CD4-positive, alpha-beta T cell (primary cell): ENCODE data around the gene KDM4D. TPM values are rescaled to one million over a fixed set of nuclear protein-coding genes. Genes with fewer than 3 reads are reported as not detected.

Source experiments
- ATAC-seq: fragments of 200-7000 bp; cut with Tn5 transposase; one replicate; pipeline ENCODE4 v1.10.0; 2022; ENCODE audit warnings: mild to moderate bottlenecking; ENCODE audit not compliant: poor library complexity
- CTCF ChIA-PET: fragments of 350-600 bp; sonication (Branson Sonifier 250); formaldehyde crosslinking; loops from one replicate; lab custom pipeline; 2021; ENCODE audit warnings: antibody characterized with exemption, inconsistent platforms; lab: Charles Lee
- POLR2A ChIA-PET: fragments of 350-600 bp; sonication (Branson Sonifier 250); formaldehyde crosslinking; loops from one replicate; lab custom pipeline; 2021; ENCODE audit warnings: antibody characterized with exemption, inconsistent platforms; lab: Charles Lee
- DNase-seq, 14 experiments: peaks; one replicate each; pipeline ENCODE4 v3.0.0-alpha.2; 2013 to 2020; ENCODE audit warnings: mixed read lengths in 2 of 14
- H3K27ac ChIP-seq, 2 donors: one replicate each; pipeline versions ENCODE4 v1.5.1 to v1.7.0; 2013; ENCODE audit warnings: low read length in 2 of 2, low read depth in 1 of 2, mild to moderate bottlenecking in 1 of 2
- H3K27me3 ChIP-seq, 2 experiments: 1 replicate in 1 of 2; 2 replicates in 1 of 2; pipeline versions ENCODE4 v1.6.1 to v1.7.0; 2013; ENCODE audit warnings: low read length in 2 of 2, control low read depth in 1 of 2, mild to moderate bottlenecking in 1 of 2, moderate library complexity in 1 of 2; ENCODE audit not compliant: insufficient read depth in 2 of 2, control insufficient read depth in 1 of 2
- H3K36me3 ChIP-seq: one replicate; pipeline ENCODE4 v1.6.1; 2013; ENCODE audit warnings: low read length, control low read depth; ENCODE audit not compliant: insufficient read depth
- H3K4me1 ChIP-seq: one replicate; pipeline ENCODE4 v1.6.1; 2013; ENCODE audit warnings: low read length, control low read depth; ENCODE audit not compliant: insufficient read depth
- H3K4me3 ChIP-seq: one replicate; pipeline ENCODE4 v1.5.1; 2013; ENCODE audit warnings: mild to moderate bottlenecking, low read length, moderate library complexity
- H3K9me3 ChIP-seq, 2 experiments: 1 replicate in 1 of 2; 2 replicates in 1 of 2; pipeline versions ENCODE4 v1.6.1 to v1.7.0; 2013; ENCODE audit warnings: low read length in 2 of 2, mild to moderate bottlenecking in 2 of 2, control low read depth in 1 of 2, moderate library complexity in 1 of 2; ENCODE audit not compliant: control insufficient read depth in 1 of 2, insufficient read depth in 1 of 2
- H3K27ac Mint-ChIP-seq: one replicate; pipeline ENCODE4 v1.8.0; 2020; ENCODE audit warnings: mixed read lengths
- H3K27me3 Mint-ChIP-seq: one replicate; pipeline ENCODE4 v1.8.0; 2021; ENCODE audit warnings: mixed read lengths
- H3K36me3 Mint-ChIP-seq: one replicate; pipeline ENCODE4 v1.8.0; 2021; ENCODE audit warnings: low read depth, mixed read lengths
- H3K4me1 Mint-ChIP-seq: one replicate; pipeline ENCODE4 v1.8.0; 2021; ENCODE audit warnings: low read depth, mixed read lengths
- H3K4me3 Mint-ChIP-seq: one replicate; pipeline ENCODE4 v1.8.0; 2020; ENCODE audit warnings: mild to moderate bottlenecking, mixed read lengths
- H3K9me3 Mint-ChIP-seq: one replicate; pipeline ENCODE4 v1.8.0; 2020; ENCODE audit warnings: mixed read lengths
- CTCF ChIP-seq: fragments of 200-600 bp; IDR thresholded peaks from one replicate; pipeline ENCODE4 v1.8.0; 2022; ENCODE audit warnings: antibody characterized with exemption, mild to moderate bottlenecking
- intact Hi-C, 2 experiments: fragments of 100-400 bp; cut with DNase I in 1 of 2; cut with micrococcal nuclease in 1 of 2; formaldehyde crosslinking; loops; one replicate each; pipeline versions ENCODE4 v1.15.1 to v1.9.0; 2023 to 2025; cut with DNase I, micrococcal nuclease
- total RNA-seq, 174 experiments: library from RNA in 2 of 174; stranded (reverse) in 2 of 174; gene quantifications; one replicate each; pipeline ENCODE4 v1.2.3 and lab custom pipeline; 2021 to 2026

Gene KDM4D
- total RNA-seq, 2 experiments from 2014 or later: 0.16 to 0.22 TPM

- intact Hi-C loops: no loop called here
- TF ChIP-seq CTCF: no peak
- no peak overlapping the region for H3K4me3 Mint-ChIP-seq
- ATAC-seq: no peak
- H3K27me3 Mint-ChIP-seq: peaks cover 29% of the 10 kb centered on the region
- CTCF ChIA-PET: no interaction called here
- no peaks in the 10 kb centered on the region for H3K36me3 Mint-ChIP-seq
- no peak for DNase-seq
- H3K27ac Mint-ChIP-seq: no peak overlapping the region
- no peaks in the 10 kb centered on the region for H3K9me3 Mint-ChIP-seq
- no peaks in the 10 kb centered on the region for H3K4me1 ChIP-seq
- H3K27me3 ChIP-seq: peaks cover 0 to 8% of the 10 kb centered on the region in 2 experiments
- no peaks in the 10 kb centered on the region for H3K4me1 Mint-ChIP-seq
- no peak overlapping the region for H3K4me3 ChIP-seq
- POLR2A ChIA-PET: no interaction called here
- no peak overlapping the region for H3K27ac ChIP-seq
- no peaks in the 10 kb centered on the region for H3K36me3 ChIP-seq
- H3K9me3 ChIP-seq: peaks cover 0 to 8% of the 10 kb centered on the region in 2 experiments
These were observed 20.0 kb downstream of the KDM4D start for GRCh38 chr11:94993400-94993943.

DNA sequence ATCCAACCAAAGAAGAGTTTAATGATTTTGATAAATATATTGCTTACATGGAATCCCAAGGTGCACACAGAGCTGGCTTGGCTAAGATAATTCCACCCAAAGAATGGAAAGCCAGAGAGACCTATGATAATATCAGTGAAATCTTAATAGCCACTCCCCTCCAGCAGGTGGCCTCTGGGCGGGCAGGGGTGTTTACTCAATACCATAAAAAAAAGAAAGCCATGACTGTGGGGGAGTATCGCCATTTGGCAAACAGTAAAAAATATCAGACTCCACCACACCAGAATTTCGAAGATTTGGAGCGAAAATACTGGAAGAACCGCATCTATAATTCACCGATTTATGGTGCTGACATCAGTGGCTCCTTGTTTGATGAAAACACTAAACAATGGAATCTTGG lies 23.9 kb downstream of the KDM4D start:
- DNase-seq (peak in 1 of 14 experiments; percentile 3), ATAC-seq (no peak)
- CTCF ChIA-PET: no interaction called here
- Histone ChIP-seq H3K27ac (no peak overlapping the region), H3K4me1 (no peaks in the 10 kb centered on the region), H3K36me3 (no peaks in the 10 kb centered on the region), H3K9me3 (peaks cover 0 to 8% of the 10 kb centered on the region in 2 experiments), H3K27me3 (no peaks in the 10 kb centered on the region), H3K4me3 (no peak overlapping the region)
- Mint-ChIP-seq H3K4me3 (no peak overlapping the region), H3K27me3 (peaks cover 4% of the 10 kb centered on the region), H3K27ac (no peak overlapping the region), H3K36me3 (no peaks in the 10 kb centered on the region), H3K4me1 (no peaks in the 10 kb centered on the region), H3K9me3 (no peaks in the 10 kb centered on the region)
- TF ChIP-seq CTCF: no peak
- intact Hi-C loops: no loop called here
- POLR2A ChIA-PET: no interaction called here

- no peak overlapping the region for H3K4me3 Mint-ChIP-seq
- ATAC-seq: no peak
- CTCF ChIA-PET: no interaction called here
- H3K36me3 Mint-ChIP-seq: no peaks in the 10 kb centered on the region
- H3K27me3 Mint-ChIP-seq: peaks cover 4% of the 10 kb centered on the region
- POLR2A ChIA-PET: no interaction called here
- Histone ChIP-seq H3K27me3 (no peaks in the 10 kb centered on the region), H3K4me3 (no peak overlapping the region), H3K27ac (no peak overlapping the region), H3K9me3 (peaks cover 0 to 8% of the 10 kb centered on the region in 2 experiments), H3K36me3 (no peaks in the 10 kb centered on the region), H3K4me1 (no peaks in the 10 kb centered on the region)
- H3K27ac Mint-ChIP-seq: no peak overlapping the region
- TF ChIP-seq CTCF: no peak
- intact Hi-C loops: no loop called here
- no peaks in the 10 kb centered on the region for H3K4me1 Mint-ChIP-seq
- DNase-seq: no peak
- no peaks in the 10 kb centered on the region for H3K9me3 Mint-ChIP-seq
These were observed 24.8 kb downstream of the KDM4D start for GRCh38 chr11:94998285-94998684.
